ENCODE data around the gene APOL2.

APOL2 gene

GRCh38 chr22:36245805-36246356 is 6.6 kb upstream of the APOL2 start:
- DNase-seq (ENCODE audit: low read depth), result no peak

GRCh38 chr22:36244522-36245391 is 5.4 kb upstream of the APOL2 start:
- no peak overlapping the region for H3K4me3 ChIP-seq (ENCODE audit: control insufficient read depth, low read depth, low read length)
- peak; percentile 65 for DNase-seq (ENCODE audit: low read depth)
- TF ChIP-seq CTCF (conservative IDR thresholded peaks at IDR 0.05; ENCODE audit: control insufficient read depth, insufficient read depth, low read depth, low read length), result no peak

More at GRCh38 chr22:36245805-36246356, 6.6 kb upstream of the APOL2 start:
- no peak for TF ChIP-seq CTCF (conservative IDR thresholded peaks at IDR 0.05; ENCODE audit: control insufficient read depth, insufficient read depth, low read depth, low read length)
- H3K4me3 ChIP-seq (ENCODE audit: control insufficient read depth, low read depth, low read length), result no peak overlapping the region

GRCh38 chr22:36243986-36244385 is 4.7 kb upstream of the APOL2 start:
- TF ChIP-seq CTCF (conservative IDR thresholded peaks at IDR 0.05; ENCODE audit: control insufficient read depth, insufficient read depth, low read depth, low read length), result no peak
- no peak for DNase-seq (ENCODE audit: low read depth)
- no peak overlapping the region for H3K4me3 ChIP-seq (ENCODE audit: control insufficient read depth, low read depth, low read length)

- H3K4me3 ChIP-seq (ENCODE audit: control insufficient read depth, low read depth, low read length), result peak overlapping the region; percentile 83
- TF ChIP-seq CTCF (conservative IDR thresholded peaks at IDR 0.05; ENCODE audit: control insufficient read depth, insufficient read depth, low read depth, low read length), result no peak
- DNase-seq (ENCODE audit: low read depth), result no peak
Observed at GRCh38 chr22:36239150-36239400, 252 bp downstream of the APOL2 start.

- no peak for TF ChIP-seq CTCF (conservative IDR thresholded peaks at IDR 0.05; ENCODE audit: control insufficient read depth, insufficient read depth, low read depth, low read length)
- peak overlapping the region; percentile 83 for H3K4me3 ChIP-seq (ENCODE audit: control insufficient read depth, low read depth, low read length)
- no peak for DNase-seq (ENCODE audit: low read depth)
Observed at GRCh38 chr22:36238373-36239149, 766 bp downstream of the APOL2 start.

- H3K4me3 ChIP-seq (ENCODE audit: control insufficient read depth, low read depth, low read length), result peak overlapping the region; percentile 83
- DNase-seq (ENCODE audit: low read depth), result peak; percentile 38
- TF ChIP-seq CTCF (conservative IDR thresholded peaks at IDR 0.05; ENCODE audit: control insufficient read depth, insufficient read depth, low read depth, low read length), result no peak
Observed at GRCh38 chr22:36237462-36238372, 1.6 kb downstream of the APOL2 start.

Measured in fibroblast of mammary gland (primary cell).